Trophoblast cell (in vitro differentiated cells and primary cell): Measurements from ENCODE around the gene EPB41.
A peak's percentile ranks its signal among the peaks of the same experiment; 100 is the strongest.

Source experiments
- DNase-seq, 2 donors: peaks; one replicate each; pipeline ENCODE4 v3.0.0-alpha.2; 2016
- H2AFZ ChIP-seq: 2 replicates; pipeline ENCODE4 v1.6.1; 2013; ENCODE audit warnings: low read length, moderate library complexity, mild to moderate bottlenecking; ENCODE audit not compliant: insufficient read depth, poor library complexity
- H2AK5ac ChIP-seq: 2 replicates; pipeline ENCODE4 v1.6.1; 2013; ENCODE audit warnings: mild to moderate bottlenecking, low read length
- H2BK120ac ChIP-seq: 2 replicates; pipeline ENCODE4 v1.6.1; 2013; ENCODE audit warnings: low read length, mild to moderate bottlenecking, moderate library complexity; ENCODE audit not compliant: insufficient read depth, poor library complexity
- H2BK12ac ChIP-seq: 2 replicates; pipeline ENCODE4 v1.6.1; 2013; ENCODE audit warnings: mild to moderate bottlenecking, low read length, moderate library complexity
- H2BK5ac ChIP-seq: 2 replicates; pipeline ENCODE4 v1.6.1; 2013; ENCODE audit warnings: low read length, low read depth, moderate library complexity, mild to moderate bottlenecking; ENCODE audit not compliant: poor library complexity
- H3K14ac ChIP-seq: 2 replicates; pipeline ENCODE4 v1.6.1; 2013; ENCODE audit warnings: mild to moderate bottlenecking, low read length
- H3K18ac ChIP-seq: 2 replicates; pipeline ENCODE4 v1.6.1; 2013; ENCODE audit warnings: mild to moderate bottlenecking, low read length
- H3K23ac ChIP-seq: 2 replicates; pipeline ENCODE4 v1.6.1; 2013; ENCODE audit warnings: low read length
- H3K27ac ChIP-seq: 2 replicates; pipeline ENCODE4 v1.5.1; 2013; ENCODE audit warnings: low read depth, mild to moderate bottlenecking, inconsistent platforms, low read length, moderate library complexity
- H3K27me3 ChIP-seq: 2 replicates; pipeline ENCODE4 v1.6.1; 2013; ENCODE audit warnings: inconsistent platforms, mild to moderate bottlenecking, low read length, moderate library complexity; ENCODE audit not compliant: insufficient read depth
- H3K36me3 ChIP-seq, 2 experiments: 1 replicate in 1 of 2; 2 replicates in 1 of 2; pipeline ENCODE4 v1.6.1; 2013; ENCODE audit warnings: low read length in 2 of 2, mild to moderate bottlenecking in 2 of 2, moderate library complexity in 1 of 2; ENCODE audit not compliant: insufficient read depth in 2 of 2, control insufficient read depth in 1 of 2
- H3K4ac ChIP-seq: 2 replicates; pipeline ENCODE4 v1.6.1; 2013; ENCODE audit warnings: low read depth, mild to moderate bottlenecking, low read length, moderate library complexity
- H3K4me1 ChIP-seq, 2 experiments: 1 replicate in 1 of 2; 2 replicates in 1 of 2; pipeline ENCODE4 v1.6.1; 2013; ENCODE audit warnings: low read length in 2 of 2, mild to moderate bottlenecking in 2 of 2, moderate library complexity in 1 of 2; ENCODE audit not compliant: insufficient read depth in 2 of 2, control insufficient read depth in 1 of 2
- H3K4me2 ChIP-seq: 2 replicates; pipeline ENCODE4 v1.6.1; 2013; ENCODE audit warnings: inconsistent platforms, mild to moderate bottlenecking, low read length, moderate library complexity
- H3K4me3 ChIP-seq: 2 replicates; pipeline ENCODE4 v1.5.1; 2013; ENCODE audit warnings: mild to moderate bottlenecking, low read depth, low read length, inconsistent platforms
- H3K79me1 ChIP-seq: one replicate; pipeline ENCODE4 v1.6.1; 2013; ENCODE audit warnings: low read length
- H3K79me2 ChIP-seq: 2 replicates; pipeline ENCODE4 v1.6.1; 2013; ENCODE audit warnings: low read length, mild to moderate bottlenecking; ENCODE audit not compliant: control insufficient read depth, insufficient read depth, poor library complexity
- H3K9ac ChIP-seq: 2 replicates; pipeline ENCODE4 v1.6.1; 2013; ENCODE audit warnings: mild to moderate bottlenecking, low read length
- H3K9me3 ChIP-seq: 2 replicates; pipeline ENCODE4 v1.6.1; 2013; ENCODE audit warnings: low read depth, mild to moderate bottlenecking, control low read depth, inconsistent platforms, low read length; ENCODE audit not compliant: insufficient read depth
- H4K12ac ChIP-seq: 2 replicates; pipeline ENCODE4 v1.6.1; 2013; ENCODE audit warnings: low read depth, mild to moderate bottlenecking, low read length, moderate library complexity
- H4K8ac ChIP-seq: 2 replicates; pipeline ENCODE4 v1.6.1; 2013; ENCODE audit warnings: low read depth, mild to moderate bottlenecking, low read length, moderate library complexity
- H4K91ac ChIP-seq: one replicate; pipeline ENCODE4 v1.6.1; 2013; ENCODE audit warnings: low read depth, mild to moderate bottlenecking, low read length, moderate library complexity
- WGBS: extraction: QIAGEN DNeasy Blood & Tissue Kit; methylation state at CpG from one replicate; pipeline ENCODE4 v1.1.7; 2013; ENCODE audit warnings: missing lambda C conversion rate; ENCODE audit not compliant: insufficient read length, insufficient coverage; ENCODE audit errors: extremely low coverage; 5-methylcytosine and 5-hydroxymethylcytosine counted together

EPB41 gene

GRCh38 chr1:28896609-28896986 is 17.8 kb upstream of the EPB41 start:
- no peaks in the 10 kb centered on the region for H3K4me1 ChIP-seq
- H3K9ac ChIP-seq, result no peak overlapping the region
- H2BK120ac ChIP-seq, result no peak overlapping the region
- H3K23ac ChIP-seq, result no peak overlapping the region
- no peaks in the 10 kb centered on the region for H3K79me2 ChIP-seq
- no peak overlapping the region for H4K8ac ChIP-seq
- H3K14ac ChIP-seq, result no peak overlapping the region
- H2BK5ac ChIP-seq, result no peak overlapping the region
- no peaks in the 10 kb centered on the region for H3K79me1 ChIP-seq
- H3K4ac ChIP-seq, result no peak overlapping the region
- H3K18ac ChIP-seq, result no peak overlapping the region
- DNase-seq, result no peak
- H3K36me3 ChIP-seq, result no peaks in the 10 kb centered on the region
- peaks cover 2% of the 10 kb centered on the region for H3K9me3 ChIP-seq
- WGBS, result no CpG with 5 or more reads among the region's 3 CpGs
- no peak overlapping the region for H4K91ac ChIP-seq
- no peak overlapping the region for H4K12ac ChIP-seq
- no peak overlapping the region for H3K4me2 ChIP-seq
- H2BK12ac ChIP-seq, result no peak overlapping the region
- H3K27me3 ChIP-seq, result no peaks in the 10 kb centered on the region
- no peak overlapping the region for H3K4me3 ChIP-seq
- H2AK5ac ChIP-seq, result no peak overlapping the region
- H2AFZ ChIP-seq, result no peak overlapping the region
- H3K27ac ChIP-seq, result no peak overlapping the region

GRCh38 chr1:28897789-28898188 is 16.6 kb upstream of the EPB41 start:
- no peak for DNase-seq
- no peaks in the 10 kb centered on the region for H3K4me1 ChIP-seq
- no peak overlapping the region for H3K14ac ChIP-seq
- peak overlapping the region; percentile 10 for H2AFZ ChIP-seq
- H3K4ac ChIP-seq, result no peak overlapping the region
- H4K91ac ChIP-seq, result no peak overlapping the region
- no peak overlapping the region for H3K18ac ChIP-seq
- H3K27me3 ChIP-seq, result no peaks in the 10 kb centered on the region
- no CpG with 5 or more reads among the region's 4 CpGs for WGBS
- no peak overlapping the region for H3K23ac ChIP-seq
- H2BK12ac ChIP-seq, result no peak overlapping the region
- no peak overlapping the region for H3K4me3 ChIP-seq
- H3K36me3 ChIP-seq, result no peaks in the 10 kb centered on the region
- no peaks in the 10 kb centered on the region for H3K79me1 ChIP-seq
- H3K9ac ChIP-seq, result no peak overlapping the region
- H3K9me3 ChIP-seq, result peaks cover 2% of the 10 kb centered on the region
- H3K4me2 ChIP-seq, result no peak overlapping the region
- no peak overlapping the region for H4K12ac ChIP-seq
- H2BK5ac ChIP-seq, result no peak overlapping the region
- H3K79me2 ChIP-seq, result no peaks in the 10 kb centered on the region
- no peak overlapping the region for H4K8ac ChIP-seq
- no peak overlapping the region for H3K27ac ChIP-seq
- H2AK5ac ChIP-seq, result no peak overlapping the region
- no peak overlapping the region for H2BK120ac ChIP-seq

GRCh38 chr1:28898405-28898881 is 15.9 kb upstream of the EPB41 start:
- no peaks in the 10 kb centered on the region for H3K79me1 ChIP-seq
- no peak overlapping the region for H3K14ac ChIP-seq
- no peak overlapping the region for H2AK5ac ChIP-seq
- no peak overlapping the region for H2BK120ac ChIP-seq
- H3K4me2 ChIP-seq, result no peak overlapping the region
- no peak overlapping the region for H3K9ac ChIP-seq
- H3K27me3 ChIP-seq, result no peaks in the 10 kb centered on the region
- no peak overlapping the region for H3K18ac ChIP-seq
- H3K36me3 ChIP-seq, result no peaks in the 10 kb centered on the region
- H2BK12ac ChIP-seq, result no peak overlapping the region
- no peaks in the 10 kb centered on the region for H3K79me2 ChIP-seq
- no peak overlapping the region for H3K23ac ChIP-seq
- H4K91ac ChIP-seq, result no peak overlapping the region
- H3K4me3 ChIP-seq, result no peak overlapping the region
- peaks cover 2% of the 10 kb centered on the region for H3K9me3 ChIP-seq
- no peaks in the 10 kb centered on the region for H3K4me1 ChIP-seq
- no peak overlapping the region for H4K12ac ChIP-seq
- H2BK5ac ChIP-seq, result no peak overlapping the region
- DNase-seq, result no peak
- no peak overlapping the region for H3K27ac ChIP-seq
- WGBS, result no CpG with 5 or more reads among the region's 3 CpGs
- no peak overlapping the region for H2AFZ ChIP-seq
- H4K8ac ChIP-seq, result no peak overlapping the region
- H3K4ac ChIP-seq, result no peak overlapping the region

- Histone ChIP-seq H2BK120ac (no peak overlapping the region), H3K9ac (no peak overlapping the region), H3K4me1 (no peaks in the 10 kb centered on the region), H3K4ac (no peak overlapping the region), H3K23ac (no peak overlapping the region), H3K36me3 (no peaks in the 10 kb centered on the region), H4K12ac (no peak overlapping the region), H3K4me3 (no peak overlapping the region), H4K8ac (no peak overlapping the region), H2AFZ (no peak overlapping the region), H2BK12ac (no peak overlapping the region), H3K9me3 (peaks cover 2% of the 10 kb centered on the region), H3K79me2 (no peaks in the 10 kb centered on the region), H2AK5ac (no peak overlapping the region), H3K14ac (no peak overlapping the region), H3K4me2 (no peak overlapping the region), H4K91ac (no peak overlapping the region), H3K18ac (no peak overlapping the region), H3K27ac (no peak overlapping the region), H3K79me1 (no peaks in the 10 kb centered on the region), H3K27me3 (no peaks in the 10 kb centered on the region), H2BK5ac (no peak overlapping the region)
- DNase-seq, result no peak
- WGBS, result no CpG with 5 or more reads among the region's 2 CpGs
These were observed 15.1 kb upstream of the EPB41 start for GRCh38 chr1:28899267-28899666.
